ENCODE data around the gene GET3. TPM values are rescaled to one million over a fixed set of nuclear protein-coding genes. Genes with fewer than 3 reads are reported as not detected.
A peak's percentile ranks its signal among the peaks of the same experiment; 100 is the strongest.
"Not testable (repeated sequence)": the region's sequence is repeated elsewhere in the genome, so short reads cannot be mapped to it uniquely, and the experiment has no call there.

GET3 gene
- total and polyA plus RNA-seq, 2 of the 4 experiments (the other 2 are of a cell fraction) = 129 to 152 TPM

GRCh38 chr19:12697425-12697824 is 39.9 kb upstream of the GET3 start:
- H3K27ac ChIP-seq (ENCODE audit: insufficient read depth, low read length); H3K23ac ChIP-seq (ENCODE audit: low read depth, low read length); H3K4me1 ChIP-seq (ENCODE audit: control insufficient read depth, insufficient read depth, low read length); DNase-seq; H2AK9ac ChIP-seq (replicated peaks; ENCODE audit: low read depth, low read length, poor library complexity); POLR2A ChIA-PET (ENCODE audit: unreplicated experiment); H3K9me1 ChIP-seq (ENCODE audit: insufficient read depth, low read length); H3K14ac ChIP-seq (replicated peaks; ENCODE audit: low read depth, low read length); in situ Hi-C loops (cut with MboI; ENCODE audit: low sequenced_read_pairs); H3K56ac ChIP-seq (ENCODE audit: extremely low read depth, insufficient read depth, low read length); dilution Hi-C loops (cut with HindIII; ENCODE audit: low sequenced_read_pairs, unreplicated experiment); H4K91ac ChIP-seq (ENCODE audit: insufficient read depth, low read depth, low read length); H2AK5ac ChIP-seq (ENCODE audit: low read depth, low read length); H3K4ac ChIP-seq (ENCODE audit: low read depth, low read length); H2BK20ac ChIP-seq (ENCODE audit: low read depth, low read length); H2BK120ac ChIP-seq (ENCODE audit: low read depth, low read length); H3K4me2 ChIP-seq (ENCODE audit: low read depth, low read length); H3K9me3 ChIP-seq (ENCODE audit: control insufficient read depth, insufficient read depth, low read length); H3K18ac ChIP-seq (ENCODE audit: low read depth, low read length); H3K27me3 ChIP-seq (ENCODE audit: control insufficient read depth, insufficient read depth, low read length); H3K4me3 ChIP-seq (ENCODE audit: insufficient read depth, low read depth, low read length); H4K20me1 ChIP-seq (ENCODE audit: insufficient read depth, low read length); H2BK15ac ChIP-seq (ENCODE audit: low read depth, low read length); H3K9ac ChIP-seq (ENCODE audit: low read depth, low read length); H4K5ac ChIP-seq (ENCODE audit: low read depth, low read length); ATAC-seq (ENCODE audit: low read depth); H2BK5ac ChIP-seq (ENCODE audit: low read depth, low read length, poor library complexity, severe bottlenecking); BruUV-seq (replicated peaks); CTCF ChIA-PET; intact Hi-C loops (cut with micrococcal nuclease); H2AFZ ChIP-seq (replicated peaks; ENCODE audit: low read length, poor library complexity): not testable (repeated sequence)
- Histone ChIP-seq H3K79me1 (ENCODE audit: low read depth in 1 of 2, low read length in 2 of 2) (peaks cover 7 to 27% of the 10 kb centered on the region in 2 experiments), H3K36me3 (ENCODE audit: control insufficient read depth, insufficient read depth, low read length) (peaks cover 34% of the 10 kb centered on the region), H4K8ac (ENCODE audit: low read depth in 2 of 2, low read length in 2 of 2) (peak overlapping the region; percentile 91 to 97; a peak in 3 of 4 replicates)
- 95% methylated on average over 14 of the region's 22 CpGs; no CpG with 5 or more reads in 1 of the 2 experiments for WGBS, 2 experiments (ENCODE audit: extremely low coverage in 2 of 2, insufficient read length in 1 of 2)
